GM10266 (cell line): Measurements from ENCODE around the gene PEX10.

Experiments
- DNase-seq: peaks from one replicate; pipeline ENCODE4 v3.0.0; 2012; ENCODE audit errors: extremely low spot score
- CTCF ChIP-seq: IDR thresholded peaks from 2 replicates; pipeline ENCODE4 v1.5.1; 2012; ENCODE audit warnings: mild to moderate bottlenecking, low read depth; ENCODE audit not compliant: control insufficient read depth, insufficient read depth; ENCODE audit errors: missing control alignments

Gene PEX10

GRCh38 chr1:2425892-2426291 is 13.5 kb upstream of the PEX10 start:
- TF ChIP-seq CTCF, result no peak
- no peak for DNase-seq

- no peak for TF ChIP-seq CTCF
- no peak for DNase-seq
Observed at GRCh38 chr1:2422523-2422922, 10.2 kb upstream of the PEX10 start.

GRCh38 chr1:2419416-2419815 is 7.1 kb upstream of the PEX10 start:
- no peak for DNase-seq
- no peak for TF ChIP-seq CTCF

- no peak for DNase-seq
- no peak for TF ChIP-seq CTCF
Observed at GRCh38 chr1:2418791-2419320, 6.5 kb upstream of the PEX10 start.

- DNase-seq, result no peak
- no peak for TF ChIP-seq CTCF
Observed at GRCh38 chr1:2417833-2418225, 5.5 kb upstream of the PEX10 start.

- TF ChIP-seq CTCF, result no peak
- no peak for DNase-seq
Observed at GRCh38 chr1:2417083-2417832, 4.9 kb upstream of the PEX10 start.

- no peak for DNase-seq
- TF ChIP-seq CTCF, result no peak
Observed at GRCh38 chr1:2416403-2416802, 4.0 kb upstream of the PEX10 start.
